ENCODE data around the gene KASH5.

KASH5 gene

GRCh38 chr19:49396738-49397505, 8.9 kb downstream of the KASH5 start:
- DNase-seq (ENCODE audit: low read depth), result no peak

- no peak for DNase-seq (ENCODE audit: low read depth)
Measured at GRCh38 chr19:49398001-49398615, 10.1 kb downstream of the KASH5 start.

- DNase-seq (ENCODE audit: low read depth), result no peak
Measured at GRCh38 chr19:49398931-49399330, 10.9 kb downstream of the KASH5 start.

- DNase-seq (ENCODE audit: low read depth), result no peak
Measured at GRCh38 chr19:49400029-49400428, 12.0 kb downstream of the KASH5 start.

GRCh38 chr19:49403404-49404187, 15.5 kb downstream of the KASH5 start:
- DNase-seq (ENCODE audit: low read depth), result no peak

- no peak for DNase-seq (ENCODE audit: low read depth)
Measured at GRCh38 chr19:49407079-49407478, 19.0 kb downstream of the KASH5 start.

- DNase-seq (ENCODE audit: low read depth), result no peak
Measured at GRCh38 chr19:49407482-49408015, 19.5 kb downstream of the KASH5 start.

GRCh38 chr19:49408816-49409440, 20.9 kb downstream of the KASH5 start:
- DNase-seq (ENCODE audit: low read depth), result no peak

GRCh38 chr19:49409441-49410029, 21.5 kb downstream of the KASH5 start:
- no peak for DNase-seq (ENCODE audit: low read depth)

GRCh38 chr19:49411681-49412326, 23.8 kb downstream of the KASH5 start:
- DNase-seq (ENCODE audit: low read depth), result no peak

- no peak for DNase-seq (ENCODE audit: low read depth)
Measured at GRCh38 chr19:49413348-49413747, 25.3 kb downstream of the KASH5 start.

GRCh38 chr19:49414256-49414655, 26.2 kb downstream of the KASH5 start:
- DNase-seq (ENCODE audit: low read depth), result no peak

- no peak for DNase-seq (ENCODE audit: low read depth)
Measured at GRCh38 chr19:49415102-49415809, 27.2 kb downstream of the KASH5 start.

GRCh38 chr19:49415810-49416200, 27.8 kb downstream of the KASH5 start:
- no peak for DNase-seq (ENCODE audit: low read depth)

GRCh38 chr19:49417088-49417487, 29.0 kb downstream of the KASH5 start:
- DNase-seq (ENCODE audit: low read depth), result no peak

GRCh38 chr19:49418511-49418910, 30.5 kb downstream of the KASH5 start:
- DNase-seq (ENCODE audit: low read depth), result no peak

- DNase-seq (ENCODE audit: low read depth), result no peak
Measured at GRCh38 chr19:49419173-49419572, 31.1 kb downstream of the KASH5 start.

GRCh38 chr19:49420227-49420626, 32.2 kb downstream of the KASH5 start:
- DNase-seq (ENCODE audit: low read depth), result no peak

- no peak for DNase-seq (ENCODE audit: low read depth)
Measured at GRCh38 chr19:49421039-49421877, 33.2 kb downstream of the KASH5 start.

GRCh38 chr19:49421878-49422202, 33.8 kb downstream of the KASH5 start:
- no peak for DNase-seq (ENCODE audit: low read depth)
